Measurements from ENCODE around the gene DMD. TPM values are rescaled to one million over a fixed set of nuclear protein-coding genes. Genes with fewer than 3 reads are reported as not detected.

DMD gene
- polyA plus RNA-seq, 3 donors, result 0.23 TPM; not detected in 2

GRCh38 chrX:31838617-31839016 is 1372.7 kb downstream of the DMD start:
- intact Hi-C loops (cut with micrococcal nuclease), result no loop called here
- WGBS (ENCODE audit: insufficient coverage), result no CpG with 5 or more reads among the region's 4 CpGs

GRCh38 chrX:31837445-31838049 is 1373.8 kb downstream of the DMD start:
- 80% methylated on average over 2 of the region's 6 CpGs for WGBS (ENCODE audit: insufficient coverage)
- H3K36me3 Mint-ChIP-seq, result no peaks in the 10 kb centered on the region
- no peak for TF ChIP-seq CTCF (IDR thresholded peaks at IDR 0.05)

More at GRCh38 chrX:31838617-31839016, 1372.7 kb downstream of the DMD start:
- no peak for DNase-seq
- H3K9ac ChIP-seq (ENCODE audit: insufficient read depth, low read length, poor library complexity, severe bottlenecking), result no peak overlapping the region
- no peak overlapping the region for H3K4me2 ChIP-seq (replicated peaks; ENCODE audit: extremely low read depth, low read length, poor library complexity, severe bottlenecking)
- H4K20me1 ChIP-seq (ENCODE audit: insufficient read depth, low read length), result no peaks in the 10 kb centered on the region
- no peaks in the 10 kb centered on the region for H3K36me3 Mint-ChIP-seq
- H3K36me3 ChIP-seq (replicated peaks in 1 of 2; ENCODE audit: control insufficient read depth in 1 of 2, insufficient read depth in 2 of 2, low read length in 2 of 2), result no peaks in the 10 kb centered on the region
- H3K4me1 Mint-ChIP-seq, result no peaks in the 10 kb centered on the region
- H3K27me3 Mint-ChIP-seq (ENCODE audit: low read depth in 3 of 3), result no peaks in the 10 kb centered on the region
- no peaks in the 10 kb centered on the region for H3K79me2 ChIP-seq (ENCODE audit: insufficient read depth, low read length)
- no peak for TF ChIP-seq CTCF (IDR thresholded peaks at IDR 0.05)
- no peak overlapping the region for H3K27ac Mint-ChIP-seq
- H3K27ac ChIP-seq (ENCODE audit: low read depth in 1 of 2, low read length in 2 of 2), result no peak overlapping the region
- H3K9me3 Mint-ChIP-seq, result peaks cover 0 to 4% (median 0%) of the 10 kb centered on the region in 7 donors
- no peak overlapping the region for H2AFZ ChIP-seq (ENCODE audit: insufficient read depth, low read depth, low read length, poor library complexity, severe bottlenecking)
- H3K4me3 ChIP-seq (replicated peaks in 1 of 3; ENCODE audit: low read depth in 2 of 3, low read length in 3 of 3), result no peak overlapping the region
- no peaks in the 10 kb centered on the region for H3K9me3 ChIP-seq (replicated peaks in 1 of 2; ENCODE audit: control insufficient read depth in 1 of 2, insufficient read depth in 1 of 2, low read length in 2 of 2)
- no peak overlapping the region for H3K4me3 Mint-ChIP-seq
- H3K27me3 ChIP-seq (ENCODE audit: control insufficient read depth in 2 of 2, insufficient read depth in 2 of 2, low read length in 2 of 2), result no peaks in the 10 kb centered on the region
- H3K4me1 ChIP-seq (ENCODE audit: control insufficient read depth in 1 of 2, insufficient read depth in 2 of 2, low read length in 2 of 2), result no peaks in the 10 kb centered on the region

More at GRCh38 chrX:31837445-31838049, 1373.8 kb downstream of the DMD start:
- H3K36me3 ChIP-seq (replicated peaks in 1 of 2; ENCODE audit: control insufficient read depth in 1 of 2, insufficient read depth in 2 of 2, low read length in 2 of 2), result no peaks in the 10 kb centered on the region
- no peak overlapping the region for H2AFZ ChIP-seq (ENCODE audit: insufficient read depth, low read depth, low read length, poor library complexity, severe bottlenecking)
- H3K27me3 ChIP-seq (ENCODE audit: control insufficient read depth in 2 of 2, insufficient read depth in 2 of 2, low read length in 2 of 2), result no peaks in the 10 kb centered on the region
- intact Hi-C loops (cut with micrococcal nuclease), result no loop called here
- H3K9ac ChIP-seq (ENCODE audit: insufficient read depth, low read length, poor library complexity, severe bottlenecking), result no peak overlapping the region
- H3K4me3 ChIP-seq (replicated peaks in 1 of 3; ENCODE audit: low read depth in 2 of 3, low read length in 3 of 3), result no peak overlapping the region
- Mint-ChIP-seq H3K27ac (no peak overlapping the region), H3K27me3 (ENCODE audit: low read depth in 3 of 3) (no peaks in the 10 kb centered on the region), H3K4me1 (no peaks in the 10 kb centered on the region), H3K4me3 (no peak overlapping the region), H3K9me3 (peaks cover 0 to 4% (median 0%) of the 10 kb centered on the region in 7 donors)
- no peaks in the 10 kb centered on the region for H3K79me2 ChIP-seq (ENCODE audit: insufficient read depth, low read length)
- H3K4me2 ChIP-seq (replicated peaks; ENCODE audit: extremely low read depth, low read length, poor library complexity, severe bottlenecking), result no peak overlapping the region
- no peaks in the 10 kb centered on the region for H4K20me1 ChIP-seq (ENCODE audit: insufficient read depth, low read length)
- H3K9me3 ChIP-seq (replicated peaks in 1 of 2; ENCODE audit: control insufficient read depth in 1 of 2, insufficient read depth in 1 of 2, low read length in 2 of 2), result no peaks in the 10 kb centered on the region
- DNase-seq, result no peak
- H3K4me1 ChIP-seq (ENCODE audit: control insufficient read depth in 1 of 2, insufficient read depth in 2 of 2, low read length in 2 of 2), result no peaks in the 10 kb centered on the region
- H3K27ac ChIP-seq (ENCODE audit: low read depth in 1 of 2, low read length in 2 of 2), result no peak overlapping the region

Measured in CD14-positive monocyte (primary cell).